Measurements from ENCODE around the gene PDE4B.

Gene PDE4B

DNA sequence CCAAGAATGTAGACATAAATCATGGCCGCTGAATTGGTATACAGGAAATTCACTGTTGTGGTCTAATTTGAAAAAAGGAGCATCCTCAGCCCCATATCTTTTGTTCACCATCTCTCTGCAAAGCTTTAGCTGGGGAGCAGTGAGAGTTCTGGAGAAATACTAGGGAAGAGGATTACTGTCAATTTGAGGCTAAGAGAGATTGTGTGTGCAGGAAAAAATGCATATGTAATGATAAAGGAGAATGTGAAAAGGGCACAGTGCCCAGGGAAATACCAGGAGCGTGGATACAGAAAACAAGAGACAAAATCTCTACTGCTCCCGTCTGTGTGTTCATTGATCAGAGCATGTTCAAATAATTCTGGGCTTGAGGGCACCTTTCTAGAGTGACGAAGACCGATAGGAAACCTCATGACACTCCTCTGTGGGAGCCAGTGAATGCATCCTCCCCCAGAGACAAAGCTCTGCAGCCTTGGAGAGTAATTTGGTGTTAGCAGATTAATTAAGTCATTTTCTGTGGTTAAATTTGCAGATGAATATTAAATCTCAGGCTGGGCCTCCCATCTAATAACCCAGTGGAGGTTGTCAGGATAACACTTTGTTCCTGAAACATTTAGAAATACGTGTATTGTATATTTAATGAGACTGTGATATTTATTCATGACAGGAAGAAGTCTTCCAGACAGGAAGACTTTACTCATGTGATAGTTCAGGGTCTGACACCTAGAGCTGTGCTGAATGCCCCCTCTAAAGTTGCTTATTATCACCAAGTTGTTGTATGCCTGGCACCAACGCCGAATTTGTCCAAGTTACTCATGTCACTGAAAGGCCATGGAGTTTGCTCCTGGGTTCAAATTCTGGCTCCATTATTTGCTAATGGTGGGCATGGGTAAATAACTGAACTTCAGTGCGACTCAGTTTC lies 453.9 kb downstream of the PDE4B start:
- DNase-seq: no peak

DNA sequence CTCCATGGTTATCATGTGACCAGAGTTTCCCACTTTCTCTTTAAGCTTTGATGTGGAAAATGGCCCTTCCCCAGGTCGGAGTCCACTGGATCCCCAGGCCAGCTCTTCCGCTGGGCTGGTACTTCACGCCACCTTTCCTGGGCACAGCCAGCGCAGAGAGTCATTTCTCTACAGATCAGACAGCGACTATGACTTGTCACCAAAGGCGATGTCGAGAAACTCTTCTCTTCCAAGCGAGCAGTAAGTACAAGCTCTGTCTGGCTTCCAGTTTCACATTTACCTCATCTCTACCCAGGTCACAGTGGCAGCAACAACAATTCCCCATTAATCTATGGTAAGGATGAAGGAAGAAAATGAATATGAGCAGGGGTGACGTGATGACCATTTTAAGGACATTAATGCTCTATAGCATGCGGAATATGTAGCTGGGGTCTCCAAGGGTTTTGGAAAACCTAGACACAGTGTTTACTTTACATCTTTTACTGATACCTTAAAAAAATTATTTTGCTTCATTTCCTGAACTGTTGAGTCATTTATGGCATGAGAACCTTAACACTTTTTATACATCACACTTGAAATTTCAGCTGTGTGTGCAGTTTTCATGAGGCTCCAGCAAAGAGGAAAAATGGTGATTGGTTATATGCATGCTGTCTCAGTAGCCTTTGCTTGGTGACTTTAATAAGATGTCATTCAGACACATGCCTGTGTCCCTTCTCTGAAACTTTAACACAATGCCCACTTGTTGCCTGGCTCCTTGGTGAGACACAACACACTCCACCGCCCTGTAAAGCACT lies 454.9 kb downstream of the PDE4B start:
- DNase-seq: peak in 1 of 4 experiments; percentile 8

DNA sequence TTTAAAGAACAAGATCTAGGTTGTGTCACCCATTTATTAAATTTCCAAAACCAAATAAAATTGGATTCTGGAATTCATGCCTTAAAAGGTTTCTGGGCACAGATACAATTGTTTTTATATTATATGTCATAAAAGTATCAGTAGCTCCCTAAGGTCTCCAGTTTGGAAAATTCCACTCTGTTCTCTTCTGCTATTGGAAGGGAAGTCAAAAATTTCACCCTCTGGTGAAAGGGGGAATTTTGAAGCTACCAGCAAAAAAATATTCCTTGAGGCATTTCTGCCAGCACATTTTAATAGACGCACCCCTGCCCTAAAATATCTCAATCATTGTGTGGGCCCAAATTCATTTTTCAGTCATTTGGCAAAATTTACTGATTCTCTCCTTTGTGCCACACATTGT lies 455.6 kb downstream of the PDE4B start:
- no peak for DNase-seq

DNA sequence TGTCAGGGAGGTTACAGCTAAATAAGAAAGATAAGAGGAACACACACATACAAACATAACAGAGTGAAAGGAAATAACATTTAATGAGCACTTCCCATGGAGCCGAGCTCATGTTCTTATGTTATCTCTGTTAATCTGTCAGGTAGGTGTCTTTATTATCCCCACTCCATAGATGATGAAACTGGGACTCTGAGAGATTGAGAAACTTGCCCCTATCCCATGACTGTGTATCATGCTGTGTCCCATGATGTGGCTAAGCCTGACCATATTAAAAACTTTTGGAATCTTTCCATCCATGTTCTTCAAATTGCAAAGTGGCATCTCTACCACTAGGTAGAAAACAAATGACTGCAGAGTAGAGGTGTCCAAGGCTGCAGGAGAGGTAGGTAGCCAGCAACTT lies 456.1 kb downstream of the PDE4B start:
- no peak for DNase-seq

DNA sequence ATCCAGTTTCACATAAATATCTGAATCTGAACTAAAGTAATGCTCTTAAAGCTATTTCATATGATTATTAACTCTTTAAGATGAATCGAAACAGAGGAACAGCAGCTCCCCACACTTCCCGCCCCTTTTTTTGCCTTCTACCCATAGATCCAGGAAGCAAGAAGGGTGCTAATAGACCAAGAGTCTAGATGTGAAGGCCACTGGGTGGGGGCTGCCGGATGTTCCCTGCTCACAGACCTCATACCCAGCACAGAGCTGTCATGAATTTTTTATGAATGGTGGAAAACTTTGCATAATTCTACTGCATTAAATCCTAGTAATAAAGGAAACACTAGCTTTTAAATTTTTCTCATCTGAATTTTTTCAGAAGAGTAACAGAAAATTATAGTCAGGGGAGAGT lies 457.4 kb downstream of the PDE4B start:
- no peak for DNase-seq

DNA sequence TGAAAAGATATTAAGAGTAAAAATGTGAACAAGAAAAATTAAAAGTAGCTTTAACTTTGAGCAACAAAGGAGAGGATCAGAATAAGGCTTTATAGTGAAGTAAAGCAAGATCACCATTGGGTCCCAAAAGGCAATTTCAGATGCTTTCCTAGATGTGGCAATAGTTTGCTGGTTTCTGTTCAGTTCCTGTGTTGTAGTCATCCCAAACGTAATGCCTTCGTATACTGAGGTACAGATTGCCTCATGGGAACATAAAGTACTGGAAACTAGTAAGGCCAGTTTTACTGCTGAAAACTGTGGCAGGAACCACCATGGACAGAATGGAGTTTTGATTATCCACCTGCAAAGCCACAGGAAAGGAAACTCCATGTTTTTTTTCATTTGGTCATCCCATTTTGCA lies 457.8 kb downstream of the PDE4B start:
- DNase-seq: no peak

DNA sequence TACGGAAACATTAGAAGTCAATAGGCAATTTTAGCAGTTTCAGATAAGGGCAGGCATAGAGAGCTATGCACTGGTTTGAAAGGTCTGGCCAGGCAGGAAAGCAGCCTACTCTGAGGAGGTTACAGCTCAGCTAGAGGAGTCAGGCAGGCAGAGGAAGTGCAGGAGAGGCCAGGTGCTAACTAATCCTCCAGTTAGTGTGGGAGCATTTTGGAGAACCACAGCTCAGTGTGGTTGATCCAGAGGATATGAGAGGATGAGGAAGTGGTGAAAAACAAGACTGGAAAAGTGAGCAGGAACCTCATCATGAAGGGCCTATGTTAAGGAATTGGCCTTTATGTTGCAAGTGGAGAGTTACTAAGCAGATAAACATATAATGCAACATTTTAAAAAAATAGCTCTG lies 458.9 kb downstream of the PDE4B start:
- DNase-seq: no peak

DNA sequence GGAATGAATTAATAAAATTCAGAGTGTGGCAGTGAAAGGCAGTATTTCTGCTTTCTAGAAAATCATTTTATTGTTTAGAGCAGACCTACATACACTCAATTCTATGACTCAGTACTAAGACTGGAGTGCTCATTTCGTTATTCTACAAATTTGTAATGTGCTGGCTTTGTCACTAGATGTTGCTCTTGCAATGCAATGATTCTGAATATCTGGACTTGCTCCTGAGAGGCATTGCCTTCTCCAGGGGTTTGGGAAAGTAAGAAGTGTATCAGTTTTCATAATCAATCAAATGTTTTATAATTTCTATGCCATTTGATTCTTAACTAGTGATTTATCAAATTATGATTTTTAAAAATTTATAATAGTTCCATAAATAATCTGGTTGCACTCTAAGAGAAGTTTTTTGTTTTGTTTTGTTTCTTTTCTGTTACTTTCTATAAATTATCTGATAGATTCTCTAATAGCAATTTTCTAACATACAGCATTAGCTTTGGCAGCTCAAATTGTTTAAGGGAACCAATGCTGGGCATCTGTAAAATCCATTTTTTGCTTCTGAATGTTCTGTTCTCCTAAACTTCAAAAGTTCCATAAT lies 460.7 kb downstream of the PDE4B start:
- no peak for DNase-seq

DNA sequence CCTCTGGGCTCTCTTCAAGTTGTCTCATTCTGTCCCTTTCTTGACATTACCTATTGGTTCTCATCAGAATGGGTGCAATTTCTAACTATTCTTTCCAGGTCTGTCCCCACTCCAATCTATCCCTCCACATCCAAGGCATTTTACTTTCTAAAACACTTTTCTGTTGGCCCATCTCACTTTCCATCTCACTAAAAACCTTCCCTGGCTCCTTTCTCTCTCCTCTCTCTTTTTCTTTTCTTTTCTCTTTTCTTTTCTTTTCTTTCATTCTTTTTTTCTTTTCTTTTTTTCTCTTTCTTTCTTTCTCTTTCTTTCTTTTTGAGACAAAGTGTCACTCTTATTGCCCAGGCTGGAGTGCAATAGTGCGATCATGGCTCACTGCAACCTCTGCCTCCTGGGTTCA lies 462.1 kb downstream of the PDE4B start:
- DNase-seq: no peak

DNA sequence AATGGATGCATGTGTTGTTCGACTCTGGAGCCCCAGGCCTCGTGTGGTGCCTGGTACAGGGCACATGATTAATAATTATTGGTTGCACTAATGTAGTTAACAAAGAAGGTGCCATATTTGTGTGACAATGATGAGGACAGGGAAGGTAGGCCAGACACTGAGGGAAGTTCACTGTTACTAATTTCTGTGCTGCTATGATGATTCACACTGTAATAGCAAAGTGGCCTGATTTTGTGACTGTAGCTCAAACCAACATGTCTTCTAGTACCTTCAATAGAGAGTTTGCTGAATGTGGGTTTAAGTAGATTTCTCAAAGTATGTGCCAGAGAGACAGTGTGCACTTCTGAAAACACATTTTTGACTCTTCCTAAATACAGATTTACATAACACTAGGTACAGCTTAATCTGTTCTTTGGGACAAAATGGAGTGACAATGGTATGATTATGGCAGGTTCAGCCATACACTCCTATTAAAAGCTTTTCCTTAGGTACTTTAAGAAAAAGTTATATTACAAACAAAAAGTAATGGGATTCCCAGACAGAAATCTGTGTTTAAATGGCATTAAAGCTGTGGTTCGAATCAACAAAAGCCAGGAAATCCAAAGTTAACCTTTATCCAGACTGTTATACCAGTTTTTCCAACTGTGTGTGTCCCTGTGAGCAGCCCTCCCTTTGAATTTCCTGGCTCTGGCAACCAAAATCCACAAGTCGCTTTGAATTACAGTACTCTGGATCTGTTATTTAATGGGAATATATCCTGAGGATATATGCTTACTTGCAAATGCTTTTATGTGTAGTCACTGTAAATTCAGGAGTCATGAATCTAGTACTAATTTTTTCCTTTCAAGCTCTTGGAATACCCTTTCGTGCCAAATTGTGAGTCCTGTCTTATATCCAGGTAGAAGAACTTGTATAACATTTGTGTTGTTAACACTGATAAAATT lies 464.2 kb downstream of the PDE4B start:
- DNase-seq: no peak

DNA sequence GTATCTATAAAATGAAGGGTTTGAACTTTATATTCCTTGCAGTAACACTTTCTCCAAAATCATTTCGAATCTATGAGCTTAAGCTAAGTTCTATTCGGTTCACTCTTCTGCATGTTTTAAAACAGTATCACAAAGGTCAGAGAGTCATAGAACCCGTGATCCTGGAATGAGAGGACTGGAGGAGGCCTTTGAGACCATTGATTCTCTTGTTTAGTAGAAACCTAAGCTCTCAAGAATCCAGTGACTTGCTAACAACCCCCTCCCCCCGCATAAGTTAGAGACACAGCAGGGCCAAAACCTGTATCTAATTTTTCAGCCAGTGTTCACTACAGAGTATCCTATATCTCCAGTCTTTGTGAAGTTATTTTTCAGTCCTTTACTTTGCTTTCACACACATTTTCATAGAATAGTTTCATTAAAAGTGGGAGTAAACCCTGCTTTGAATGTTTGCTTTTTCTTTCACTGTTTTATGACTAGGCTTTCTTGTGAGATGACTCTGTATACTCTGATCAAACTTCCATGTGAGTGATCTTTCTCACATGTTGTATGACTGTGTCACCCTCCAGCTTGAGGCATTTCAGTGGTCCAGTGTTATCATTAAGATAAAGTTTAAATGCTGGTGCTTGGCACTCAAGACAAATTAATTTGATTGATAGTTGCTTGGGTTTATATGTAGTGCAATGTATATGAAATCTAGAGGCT lies 465.9 kb downstream of the PDE4B start:
- no peak for DNase-seq

DNA sequence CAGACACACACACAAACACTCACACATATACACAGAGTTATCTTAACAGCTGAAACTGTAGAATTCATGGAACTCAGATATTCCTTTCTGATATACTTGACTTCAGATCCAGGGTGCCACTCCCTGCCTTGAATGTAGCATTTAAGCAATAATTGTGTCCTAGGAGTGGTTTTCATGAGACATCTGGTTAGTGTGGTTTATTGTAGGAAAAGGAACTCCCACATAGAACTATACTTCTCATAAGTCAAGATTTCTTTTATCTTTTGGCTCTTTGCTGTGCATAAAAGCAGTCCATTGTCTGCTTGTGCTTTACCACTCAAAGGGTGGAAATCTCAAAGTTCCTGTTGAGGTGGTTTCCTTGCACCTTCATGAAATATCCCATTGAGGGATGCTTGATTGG lies 468.7 kb downstream of the PDE4B start:
- no peak for DNase-seq

DNA sequence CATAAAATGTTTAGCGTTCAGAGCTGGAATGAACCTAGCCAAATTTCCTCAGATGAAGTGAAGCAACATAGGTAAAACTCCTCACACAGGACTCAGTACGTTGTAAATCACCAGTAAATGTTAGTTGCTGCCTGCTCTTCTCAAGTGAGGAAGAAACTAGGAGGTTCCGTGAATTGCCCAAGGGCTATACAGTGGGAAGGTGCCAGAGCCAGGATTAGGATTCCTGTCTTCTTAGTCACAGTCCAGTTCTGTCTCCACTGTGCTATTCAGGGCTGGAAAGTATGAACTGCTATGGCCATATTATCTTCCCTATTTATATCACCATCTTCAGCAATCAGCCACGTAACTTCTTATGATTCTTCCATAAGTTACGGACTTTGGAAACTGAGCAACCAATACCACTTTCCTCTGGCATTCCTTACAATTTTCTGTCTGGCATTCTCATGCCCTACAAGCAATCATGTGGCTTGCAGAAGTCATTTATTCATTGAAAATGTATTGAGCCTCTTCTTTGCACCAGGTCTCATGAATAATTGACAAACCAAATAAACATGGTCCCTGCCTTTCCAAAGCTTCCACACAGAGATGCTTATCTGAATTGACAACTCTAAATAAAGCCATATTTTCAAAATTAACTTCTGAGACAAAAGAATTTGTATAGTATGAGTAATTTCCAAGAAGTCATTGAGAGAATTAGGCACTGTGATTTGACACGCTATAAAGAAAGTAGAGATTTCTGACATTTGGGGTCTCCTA lies 469.7 kb downstream of the PDE4B start:
- no peak for DNase-seq

DNA sequence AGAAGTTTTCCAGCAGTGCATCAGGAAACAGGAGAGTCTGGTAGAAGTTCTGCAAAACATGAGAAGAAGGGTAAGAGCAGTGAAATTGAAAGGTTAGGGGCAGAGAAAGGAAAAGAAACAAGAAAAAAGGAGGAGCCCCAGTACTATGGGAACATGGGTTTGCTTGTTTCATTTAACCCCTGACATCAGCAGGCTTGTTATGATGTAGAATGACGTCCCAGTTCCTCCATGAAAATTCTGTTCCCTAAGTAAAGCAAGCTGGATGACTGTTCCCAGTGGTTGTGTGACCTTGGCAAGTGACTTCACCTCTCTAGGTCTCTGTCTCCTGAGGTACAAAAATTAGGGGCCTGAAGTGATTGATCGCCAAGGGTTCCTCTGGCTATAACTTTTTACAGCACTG lies 472.6 kb downstream of the PDE4B start:
- DNase-seq: no peak

DNA sequence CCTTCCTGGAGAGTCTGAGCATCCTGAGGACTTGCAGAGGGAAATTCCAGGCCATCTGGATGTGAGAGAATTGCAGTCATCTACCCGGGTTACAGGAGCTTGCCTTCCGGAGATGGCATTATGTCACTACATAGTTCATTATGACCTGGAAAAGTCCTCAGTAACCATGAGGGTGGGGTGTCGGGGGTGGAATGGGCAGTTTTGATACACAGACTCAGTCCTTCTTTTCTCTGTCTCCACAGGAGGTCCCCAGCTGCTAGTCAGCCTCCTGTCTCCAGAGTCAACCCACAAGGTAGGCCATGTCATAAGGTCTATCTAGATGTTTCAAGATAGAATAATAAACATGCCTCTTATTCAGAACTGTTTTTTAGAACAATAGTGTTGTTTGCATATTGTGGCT lies 473.1 kb downstream of the PDE4B start:
- DNase-seq: no peak

DNA sequence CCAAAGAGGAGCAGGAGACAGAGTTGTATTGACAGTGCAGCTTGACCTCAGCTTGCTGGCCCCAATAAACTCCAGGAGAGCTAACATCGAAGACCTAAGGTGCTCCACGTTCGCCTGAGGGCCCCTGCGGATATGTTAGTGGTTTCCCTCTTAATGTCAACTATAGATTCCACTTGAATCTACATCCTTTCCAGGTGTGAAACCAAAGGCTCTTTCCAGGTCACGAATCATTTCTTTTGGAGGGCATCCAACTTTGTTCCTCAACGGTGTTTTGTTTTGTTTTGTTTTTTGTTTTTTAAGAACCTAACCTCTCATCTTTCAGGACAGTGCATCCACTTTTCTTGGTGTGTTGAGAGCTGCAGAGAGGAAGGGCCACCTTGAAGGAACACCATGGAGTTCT lies 473.7 kb downstream of the PDE4B start:
- DNase-seq: no peak

DNA sequence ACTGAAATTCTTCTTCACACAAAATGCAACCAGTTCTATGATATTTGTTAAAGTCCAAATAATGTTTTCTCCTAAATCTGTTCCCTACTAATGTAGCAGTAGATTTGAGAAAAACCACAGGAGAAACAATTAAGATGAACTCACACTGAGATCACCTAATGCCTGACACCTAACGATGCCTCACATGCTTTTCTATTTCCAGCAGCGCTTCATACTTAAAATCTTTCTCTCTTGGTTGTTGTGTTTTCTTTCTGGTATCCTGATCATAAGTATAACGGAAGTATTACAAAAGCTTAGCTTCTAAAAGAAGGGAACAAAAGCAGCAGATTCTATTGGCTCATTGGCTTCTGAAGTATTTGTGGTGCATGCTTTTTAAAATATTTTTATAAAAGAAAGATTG lies 474.1 kb downstream of the PDE4B start:
- DNase-seq: no peak

DNA sequence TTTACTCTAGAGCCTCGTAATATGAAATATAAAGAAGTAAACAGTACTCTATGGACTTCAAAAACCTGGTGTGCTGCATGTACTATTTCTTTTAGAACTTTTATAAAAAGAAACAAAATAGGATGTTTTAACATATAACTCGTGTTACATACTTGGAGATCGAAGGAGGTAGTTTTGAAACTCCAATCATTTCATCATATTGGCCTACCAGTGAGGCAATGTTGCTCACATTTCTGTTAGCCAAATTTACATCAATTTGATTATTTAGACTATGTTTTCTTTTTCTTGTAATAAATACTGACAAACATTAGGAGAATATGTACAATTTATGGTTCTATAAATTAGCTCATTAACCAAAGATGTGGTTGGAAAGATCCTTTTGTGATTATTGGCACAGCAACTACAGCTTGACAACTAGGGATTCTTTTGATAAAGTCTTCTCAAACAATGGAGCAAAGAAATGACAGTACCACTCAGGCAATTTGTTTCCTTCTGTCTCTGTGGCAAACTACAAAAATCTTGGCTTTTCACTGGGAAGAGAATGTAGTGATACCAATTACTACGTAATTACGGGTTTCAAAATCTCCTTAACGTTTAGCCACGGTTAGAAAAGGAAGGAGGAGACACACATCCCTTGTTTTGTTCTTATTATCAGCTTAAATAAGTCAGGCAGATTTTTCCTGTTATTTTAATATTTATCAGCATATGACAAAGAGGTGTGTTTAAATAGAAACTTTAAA lies 474.7 kb downstream of the PDE4B start:
- DNase-seq: no peak

DNA sequence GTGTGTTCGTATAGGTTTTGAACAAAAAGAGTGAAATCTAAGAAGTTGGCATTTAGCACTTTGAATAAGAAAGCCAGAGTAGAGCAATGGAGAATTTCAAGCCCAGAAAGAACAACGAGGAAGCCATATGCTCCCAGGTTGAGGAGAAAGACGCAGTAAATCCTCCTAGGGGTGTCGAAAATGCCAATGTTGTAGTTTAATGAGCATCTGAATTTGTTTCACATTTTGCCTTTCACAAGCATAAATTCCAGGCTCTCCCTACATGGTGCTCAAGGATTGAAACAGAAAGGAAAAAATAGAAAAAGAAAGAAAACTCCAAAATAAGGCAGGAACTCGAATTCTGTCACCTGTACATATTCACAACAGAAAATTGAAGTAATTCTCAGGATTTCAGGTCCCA lies 476.5 kb downstream of the PDE4B start:
- DNase-seq: no peak

DNA sequence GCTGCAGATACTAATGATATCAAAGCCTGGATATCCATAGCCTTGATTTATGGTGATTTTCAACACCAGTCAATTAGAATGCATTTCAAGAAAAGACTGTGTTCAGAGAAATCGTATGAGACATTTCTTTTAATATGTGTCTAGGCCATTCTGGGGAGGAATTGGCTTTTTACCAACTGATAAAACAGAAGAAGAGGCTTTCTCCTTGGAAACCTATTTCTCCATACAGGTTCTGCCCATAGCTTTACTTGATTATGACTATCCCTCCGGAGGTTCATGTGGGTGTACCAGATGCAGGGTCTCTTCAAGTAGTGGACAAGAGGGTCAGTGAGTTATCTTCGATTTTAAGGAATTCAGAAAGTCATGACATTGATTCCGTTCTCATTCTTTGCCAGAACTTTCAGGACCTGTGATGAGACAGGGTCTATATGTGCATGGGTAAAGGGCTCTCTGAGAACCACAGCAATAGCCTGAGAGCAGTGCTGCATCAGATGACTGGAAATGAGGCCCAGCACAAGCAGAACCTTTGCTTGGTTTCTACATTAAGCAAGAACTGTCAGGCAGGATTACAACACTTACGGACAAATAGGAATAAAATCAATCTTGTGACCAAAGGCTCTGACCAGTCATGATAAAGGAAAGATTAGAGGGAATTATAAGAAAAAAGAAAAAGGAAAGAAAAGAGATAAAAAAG lies 477.6 kb downstream of the PDE4B start:
- DNase-seq: no peak

Data from activated CD4-positive, CD25-positive, alpha-beta regulatory T cell (primary cell).